HG03039 (cell line): ENCODE results near the gene CABLES2.
"Not testable (repeated sequence)": the region's sequence is repeated elsewhere in the genome, so short reads cannot be mapped to it uniquely, and the experiment has no call there.

Source experiments
- ATAC-seq: cut with Tn5 transposase; IDR thresholded peaks from one replicate; pipeline ENCODE4 v1.9.1; 2021; ENCODE audit warnings: mild to moderate bottlenecking, moderate library complexity; ENCODE audit not compliant: unreplicated experiment

CABLES2 gene

GRCh38 chr20:62436692-62437091 is 29.6 kb upstream of the CABLES2 start:
- no peak for ATAC-seq

GRCh38 chr20:62433658-62434497 is 26.8 kb upstream of the CABLES2 start:
- ATAC-seq, result no peak

- no peak for ATAC-seq
These were observed 23.9 kb upstream of the CABLES2 start for GRCh38 chr20:62430866-62431447.

- ATAC-seq, result no peak
These were observed 23.3 kb upstream of the CABLES2 start for GRCh38 chr20:62430311-62430853.

- ATAC-seq, result no peak
These were observed 22.6 kb upstream of the CABLES2 start for GRCh38 chr20:62429455-62430310.

- no peak for ATAC-seq
These were observed 21.6 kb upstream of the CABLES2 start for GRCh38 chr20:62428396-62429295.

- ATAC-seq, result no peak
These were observed 20.9 kb upstream of the CABLES2 start for GRCh38 chr20:62428002-62428372.

GRCh38 chr20:62427172-62428001 is 20.3 kb upstream of the CABLES2 start, which contains the start of gene RBBP8NL:
Gene RBBP8NL, minus strand, starts transcription at chr20:62427539. Its CDS starts 7,892 bp downstream, at chr20:62419647.
- no peak for ATAC-seq

GRCh38 chr20:62426699-62427131 is 19.6 kb upstream of the CABLES2 start:
- no peak for ATAC-seq

- not testable (repeated sequence) for ATAC-seq
These were observed 18.9 kb upstream of the CABLES2 start for GRCh38 chr20:62426059-62426348.

GRCh38 chr20:62425281-62426058 is 18.4 kb upstream of the CABLES2 start:
- ATAC-seq, result no peak

GRCh38 chr20:62424249-62425107 is 17.4 kb upstream of the CABLES2 start:
- no peak for ATAC-seq

- no peak for ATAC-seq
These were observed 16.2 kb upstream of the CABLES2 start for GRCh38 chr20:62423326-62423706.

GRCh38 chr20:62422636-62423325 is 15.7 kb upstream of the CABLES2 start:
- no peak for ATAC-seq

- ATAC-seq, result no peak
These were observed 14.6 kb upstream of the CABLES2 start for GRCh38 chr20:62421716-62421990.

GRCh38 chr20:62420846-62421715 is 14.0 kb upstream of the CABLES2 start:
- no peak for ATAC-seq
